Measurements from ENCODE around the gene SLC9A7.

DNA sequence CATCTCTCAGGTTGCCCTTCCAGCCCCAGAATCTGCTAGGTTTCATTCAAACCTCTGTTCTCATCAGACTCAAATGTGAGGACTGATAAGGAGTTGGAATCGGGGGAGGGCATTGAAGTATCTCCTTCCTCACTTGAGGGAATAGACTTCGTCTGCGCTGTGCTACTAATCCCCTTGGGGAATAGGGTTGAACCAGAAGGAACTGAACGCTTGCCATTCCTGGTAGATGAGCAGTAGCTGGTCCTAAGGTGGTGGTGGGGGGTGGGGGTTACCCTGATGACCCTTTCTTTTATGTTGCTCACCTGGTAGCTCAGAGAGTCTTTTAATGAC, 692 bp upstream of the SLC9A7 start:
- TF ChIP-seq ZNF331 (CRISPR knock-in tag; IDR thresholded peaks at IDR 0.05), result no peak
- TF ChIP-seq TBP (CRISPR knock-in tag; IDR thresholded peaks at IDR 0.05), result no peak
- TF ChIP-seq, protein P1, sequence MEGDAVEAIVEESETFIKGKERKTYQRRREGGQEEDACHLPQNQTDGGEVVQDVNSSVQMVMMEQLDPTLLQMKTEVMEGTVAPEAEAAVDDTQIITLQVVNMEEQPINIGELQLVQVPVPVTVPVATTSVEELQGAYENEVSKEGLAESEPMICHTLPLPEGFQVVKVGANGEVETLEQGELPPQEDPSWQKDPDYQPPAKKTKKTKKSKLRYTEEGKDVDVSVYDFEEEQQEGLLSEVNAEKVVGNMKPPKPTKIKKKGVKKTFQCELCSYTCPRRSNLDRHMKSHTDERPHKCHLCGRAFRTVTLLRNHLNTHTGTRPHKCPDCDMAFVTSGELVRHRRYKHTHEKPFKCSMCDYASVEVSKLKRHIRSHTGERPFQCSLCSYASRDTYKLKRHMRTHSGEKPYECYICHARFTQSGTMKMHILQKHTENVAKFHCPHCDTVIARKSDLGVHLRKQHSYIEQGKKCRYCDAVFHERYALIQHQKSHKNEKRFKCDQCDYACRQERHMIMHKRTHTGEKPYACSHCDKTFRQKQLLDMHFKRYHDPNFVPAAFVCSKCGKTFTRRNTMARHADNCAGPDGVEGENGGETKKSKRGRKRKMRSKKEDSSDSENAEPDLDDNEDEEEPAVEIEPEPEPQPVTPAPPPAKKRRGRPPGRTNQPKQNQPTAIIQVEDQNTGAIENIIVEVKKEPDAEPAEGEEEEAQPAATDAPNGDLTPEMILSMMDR (CRISPR knock-in tag; IDR thresholded peaks at IDR 0.05), result no peak
- TF ChIP-seq RBM39 (IDR thresholded peaks at IDR 0.05; ENCODE audit: low read depth, low read length, poor library complexity, severe bottlenecking), result no peak
- no peak for TF ChIP-seq ZNF768 (CRISPR knock-in tag; IDR thresholded peaks at IDR 0.05)
- TF ChIP-seq ZSCAN22 (CRISPR knock-in tag; IDR thresholded peaks at IDR 0.05), result no peak
- TF ChIP-seq ZNF660 (CRISPR knock-in tag; IDR thresholded peaks at IDR 0.05; ENCODE audit: borderline replicate concordance, low read depth), result no peak
- no peak for TF ChIP-seq MYC (CRISPR knock-in tag; IDR thresholded peaks at IDR 0.05; ENCODE audit: borderline replicate concordance)
- no peak for TF ChIP-seq BHLHE40 (IDR thresholded peaks at IDR 0.05; ENCODE audit: low read length)
- TF ChIP-seq, protein P2, sequence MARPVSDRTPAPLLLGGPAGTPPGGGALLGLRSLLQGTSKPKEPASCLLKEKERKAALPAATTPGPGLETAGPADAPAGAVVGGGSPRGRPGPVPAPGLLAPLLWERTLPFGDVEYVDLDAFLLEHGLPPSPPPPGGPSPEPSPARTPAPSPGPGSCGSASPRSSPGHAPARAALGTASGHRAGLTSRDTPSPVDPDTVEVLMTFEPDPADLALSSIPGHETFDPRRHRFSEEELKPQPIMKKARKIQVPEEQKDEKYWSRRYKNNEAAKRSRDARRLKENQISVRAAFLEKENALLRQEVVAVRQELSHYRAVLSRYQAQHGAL (CRISPR knock-in tag; IDR thresholded peaks at IDR 0.05; ENCODE audit: not compliant biosample characterization), result no peak
- TF ChIP-seq KAT2B (IDR thresholded peaks at IDR 0.05; ENCODE audit: borderline replicate concordance, low read depth, low read length), result no peak
- TF ChIP-seq, protein P3, sequence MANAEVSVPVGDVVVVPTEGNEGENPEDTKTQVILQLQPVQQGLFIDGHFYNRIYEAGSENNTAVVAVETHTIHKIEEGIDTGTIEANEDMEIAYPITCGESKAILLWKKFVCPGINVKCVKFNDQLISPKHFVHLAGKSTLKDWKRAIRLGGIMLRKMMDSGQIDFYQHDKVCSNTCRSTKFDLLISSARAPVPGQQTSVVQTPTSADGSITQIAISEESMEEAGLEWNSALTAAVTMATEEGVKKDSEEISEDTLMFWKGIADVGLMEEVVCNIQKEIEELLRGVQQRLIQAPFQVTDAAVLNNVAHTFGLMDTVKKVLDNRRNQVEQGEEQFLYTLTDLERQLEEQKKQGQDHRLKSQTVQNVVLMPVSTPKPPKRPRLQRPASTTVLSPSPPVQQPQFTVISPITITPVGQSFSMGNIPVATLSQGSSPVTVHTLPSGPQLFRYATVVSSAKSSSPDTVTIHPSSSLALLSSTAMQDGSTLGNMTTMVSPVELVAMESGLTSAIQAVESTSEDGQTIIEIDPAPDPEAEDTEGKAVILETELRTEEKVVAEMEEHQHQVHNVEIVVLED (CRISPR knock-in tag; IDR thresholded peaks at IDR 0.05; ENCODE audit: borderline replicate concordance), result no peak
- no peak for TF ChIP-seq CHCHD3 (CRISPR knock-in tag; IDR thresholded peaks at IDR 0.05)

Data from HepG2 (cell line).